MM.1S (cell line): ENCODE results near the gene PLEK2.
"Not testable (repeated sequence)": the region's sequence is repeated elsewhere in the genome, so short reads cannot be mapped to it uniquely, and the experiment has no call there.

ENCODE experiments used
- DNase-seq: peaks from one replicate; pipeline ENCODE4 v3.0.0-alpha.2; 2015
- H2AFZ ChIP-seq: fragments of 300-600 bp; sonication (generic); 2 replicates; pipeline ENCODE4 v1.6.0; 2016; ENCODE audit warnings: antibody characterized with exemption, low read length
- H3F3A ChIP-seq: fragments of 300-600 bp; sonication (generic); 2 replicates; pipeline ENCODE4 v1.6.1; 2016; ENCODE audit warnings: mild to moderate bottlenecking, antibody characterized with exemption, low read length, moderate library complexity, mixed read lengths; ENCODE audit not compliant: insufficient read depth
- H3K27ac ChIP-seq: fragments of 300-600 bp; sonication (generic); 2 replicates; pipeline ENCODE4 v1.5.1; 2016; ENCODE audit warnings: mild to moderate bottlenecking, low read length
- H3K27me3 ChIP-seq: fragments of 300-600 bp; sonication (generic); replicated peaks from 2 replicates; pipeline ENCODE4 v1.6.0; 2016; ENCODE audit warnings: low read length; ENCODE audit not compliant: insufficient read depth
- H3K36me3 ChIP-seq: fragments of 300-600 bp; sonication (generic); replicated peaks from 2 replicates; pipeline ENCODE4 v1.6.1; 2016; ENCODE audit warnings: mild to moderate bottlenecking, low read length, mixed read lengths; ENCODE audit not compliant: insufficient read depth
- H3K4me1 ChIP-seq: fragments of 300-600 bp; sonication (generic); 2 replicates; pipeline ENCODE4 v1.6.1; 2016; ENCODE audit warnings: low read length, mixed read lengths
- H3K4me2 ChIP-seq: fragments of 300-600 bp; sonication (generic); 2 replicates; pipeline ENCODE4 v1.6.0; 2016; ENCODE audit warnings: low read depth, low read length
- H3K4me3 ChIP-seq: fragments of 300-600 bp; sonication (generic); 2 replicates; pipeline ENCODE4 v1.5.1; 2016; ENCODE audit warnings: low read length, mixed read lengths
- H3K79me2 ChIP-seq: fragments of 300-600 bp; sonication (generic); 2 replicates; pipeline ENCODE4 v1.6.1; 2016; ENCODE audit warnings: mixed run types, low read length, mixed read lengths
- H3K9ac ChIP-seq: fragments of 300-600 bp; sonication (generic); 2 replicates; pipeline ENCODE4 v1.6.1; 2016; ENCODE audit warnings: low read length, mixed read lengths
- H3K9me2 ChIP-seq: fragments of 300-600 bp; sonication (generic); replicated peaks from 2 replicates; pipeline ENCODE4 v1.6.1; 2016; ENCODE audit warnings: mild to moderate bottlenecking, low read length, mixed read lengths; ENCODE audit not compliant: insufficient read depth
- H3K9me3 ChIP-seq: fragments of 300-600 bp; sonication (generic); replicated peaks from 2 replicates; pipeline ENCODE4 v1.6.1; 2016; ENCODE audit warnings: mild to moderate bottlenecking, low read length, mixed read lengths; ENCODE audit not compliant: insufficient read depth
- H4K20me1 ChIP-seq: fragments of 300-600 bp; sonication (generic); 2 replicates; pipeline ENCODE4 v1.6.1; 2016; ENCODE audit warnings: mild to moderate bottlenecking, low read length, moderate library complexity, mixed read lengths; ENCODE audit not compliant: insufficient read depth
- CTCF ChIP-seq: fragments of 300-600 bp; sonication (generic); IDR thresholded peaks from 2 replicates; pipeline ENCODE4 v1.5.1; 2016; ENCODE audit warnings: antibody characterized with exemption, low read length, mixed read lengths
- EZH2 ChIP-seq: fragments of 300-600 bp; sonication (generic); optimal IDR thresholded peaks from 2 replicates; pipeline ENCODE3; 2017; ENCODE audit warnings: low read depth, mild to moderate bottlenecking, antibody characterized with exemption, low read length, mixed read lengths
- EZH2phosphoT487 ChIP-seq: fragments of 300-600 bp; sonication (generic); IDR thresholded peaks from 2 replicates; pipeline ENCODE4 v1.6.1; 2018; ENCODE audit warnings: antibody characterized with exemption, low read length

The PLEK2 gene

GRCh38 chr14:67457782-67458181 is 45.8 kb upstream of the PLEK2 start:
- H2AFZ ChIP-seq: no peak overlapping the region
- H3K27me3 ChIP-seq: no peaks in the 10 kb centered on the region
- H4K20me1 ChIP-seq: no peaks in the 10 kb centered on the region
- no peaks in the 10 kb centered on the region for H3K79me2 ChIP-seq
- H3K9ac ChIP-seq: no peak overlapping the region
- H3F3A ChIP-seq: no peaks in the 10 kb centered on the region
- no peak for DNase-seq
- no peaks in the 10 kb centered on the region for H3K4me1 ChIP-seq
- H3K27ac ChIP-seq: no peak overlapping the region
- H3K4me3 ChIP-seq: no peak overlapping the region
- no peaks in the 10 kb centered on the region for H3K36me3 ChIP-seq
- H3K9me2 ChIP-seq: no peaks in the 10 kb centered on the region
- H3K9me3 ChIP-seq: no peaks in the 10 kb centered on the region
- TF ChIP-seq CTCF (no peak), EZH2 (no peak), EZH2phosphoT487 (no peak)
- no peak overlapping the region for H3K4me2 ChIP-seq

GRCh38 chr14:67456732-67457131 is 44.8 kb upstream of the PLEK2 start:
- Histone ChIP-seq H3K4me1 (no peaks in the 10 kb centered on the region), H3K9me2 (no peaks in the 10 kb centered on the region), H3K4me3 (no peak overlapping the region), H3F3A (no peaks in the 10 kb centered on the region), H3K9me3 (no peaks in the 10 kb centered on the region), H3K36me3 (no peaks in the 10 kb centered on the region), H4K20me1 (no peaks in the 10 kb centered on the region), H3K4me2 (no peak overlapping the region), H2AFZ (no peak overlapping the region), H3K79me2 (no peaks in the 10 kb centered on the region), H3K27me3 (no peaks in the 10 kb centered on the region), H3K27ac (no peak overlapping the region), H3K9ac (no peak overlapping the region)
- DNase-seq: no peak
- TF ChIP-seq CTCF (no peak), EZH2 (no peak), EZH2phosphoT487 (no peak)

GRCh38 chr14:67453575-67454300 is 41.8 kb upstream of the PLEK2 start:
- Histone ChIP-seq H2AFZ (no peak overlapping the region), H3K27me3 (no peaks in the 10 kb centered on the region), H3K27ac (no peak overlapping the region), H3K9me2 (no peaks in the 10 kb centered on the region), H3F3A (no peaks in the 10 kb centered on the region), H3K4me1 (no peaks in the 10 kb centered on the region), H3K9ac (no peak overlapping the region), H3K36me3 (no peaks in the 10 kb centered on the region), H3K4me3 (no peak overlapping the region), H3K79me2 (no peaks in the 10 kb centered on the region), H3K4me2 (no peak overlapping the region), H4K20me1 (no peaks in the 10 kb centered on the region), H3K9me3 (no peaks in the 10 kb centered on the region)
- TF ChIP-seq EZH2 (no peak), EZH2phosphoT487 (no peak)
- no peak for DNase-seq

GRCh38 chr14:67451667-67452066 is 39.7 kb upstream of the PLEK2 start:
- H3K4me1 ChIP-seq, H3F3A ChIP-seq, H3K9me3 ChIP-seq, H3K27ac ChIP-seq, H3K79me2 ChIP-seq, H4K20me1 ChIP-seq, H3K27me3 ChIP-seq, DNase-seq, H2AFZ ChIP-seq, H3K36me3 ChIP-seq, H3K4me3 ChIP-seq, H3K4me2 ChIP-seq, H3K9me2 ChIP-seq, H3K9ac ChIP-seq: not testable (repeated sequence)
